HS-5 (cell line): ENCODE measurements around the gene LZTS2.

Experiments
- DNase-seq: peaks from one replicate; pipeline ENCODE4 v3.0.0-alpha.2; 2012; ENCODE audit warnings: low read depth

LZTS2 gene

GRCh38 chr10:100979791-100980272, 19.8 kb upstream of the LZTS2 start:
- DNase-seq, result no peak

- DNase-seq, result no peak
Measured at GRCh38 chr10:100980311-100980710, 19.3 kb upstream of the LZTS2 start.

DNA sequence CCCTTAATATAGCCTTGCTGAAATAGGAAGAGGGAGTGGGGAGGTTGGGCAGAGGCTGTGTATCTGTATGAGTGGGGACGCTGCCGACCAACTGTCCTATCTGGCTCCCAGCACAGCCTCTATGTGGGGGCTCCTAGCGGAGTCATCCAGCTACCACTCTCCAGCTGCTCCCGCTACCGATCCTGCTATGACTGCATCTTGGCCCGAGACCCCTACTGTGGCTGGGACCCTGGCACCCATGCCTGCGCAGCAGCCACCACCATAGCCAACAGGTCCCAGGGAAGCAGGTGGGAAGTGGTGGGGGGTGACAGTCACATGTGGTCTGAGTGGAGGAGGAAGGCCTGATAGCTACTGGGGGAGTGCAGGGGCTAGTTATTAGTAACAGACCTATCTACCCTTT, 18.9 kb upstream of the LZTS2 start:
- no peak for DNase-seq

DNA sequence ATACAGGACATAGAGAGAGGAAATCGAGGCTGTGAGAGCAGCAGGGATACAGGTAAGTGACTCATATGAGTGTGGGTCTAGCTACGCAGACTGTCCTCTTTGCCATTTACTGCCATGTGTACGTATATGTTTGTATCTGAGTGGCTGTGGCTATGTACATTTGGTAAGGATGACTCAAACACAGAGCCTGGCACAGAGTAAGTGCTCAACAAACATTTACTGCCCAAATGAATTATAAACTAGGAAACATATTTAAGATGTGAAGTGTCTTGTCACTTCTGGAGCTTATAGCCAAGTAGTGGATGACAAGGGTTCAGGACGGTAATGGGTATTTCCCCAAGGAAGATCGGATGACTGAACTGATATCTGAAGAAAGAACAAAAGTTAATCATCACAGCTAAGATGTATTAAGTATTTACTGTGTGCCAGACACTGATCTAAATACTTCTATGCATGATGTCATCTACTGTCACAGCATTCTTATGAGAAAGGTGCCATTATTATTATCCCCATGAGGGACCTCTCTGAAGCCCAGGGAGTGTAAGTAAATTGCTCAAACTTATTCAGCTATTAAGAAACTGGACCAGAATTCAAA, 18.3 kb upstream of the LZTS2 start:
- no peak for DNase-seq

DNA sequence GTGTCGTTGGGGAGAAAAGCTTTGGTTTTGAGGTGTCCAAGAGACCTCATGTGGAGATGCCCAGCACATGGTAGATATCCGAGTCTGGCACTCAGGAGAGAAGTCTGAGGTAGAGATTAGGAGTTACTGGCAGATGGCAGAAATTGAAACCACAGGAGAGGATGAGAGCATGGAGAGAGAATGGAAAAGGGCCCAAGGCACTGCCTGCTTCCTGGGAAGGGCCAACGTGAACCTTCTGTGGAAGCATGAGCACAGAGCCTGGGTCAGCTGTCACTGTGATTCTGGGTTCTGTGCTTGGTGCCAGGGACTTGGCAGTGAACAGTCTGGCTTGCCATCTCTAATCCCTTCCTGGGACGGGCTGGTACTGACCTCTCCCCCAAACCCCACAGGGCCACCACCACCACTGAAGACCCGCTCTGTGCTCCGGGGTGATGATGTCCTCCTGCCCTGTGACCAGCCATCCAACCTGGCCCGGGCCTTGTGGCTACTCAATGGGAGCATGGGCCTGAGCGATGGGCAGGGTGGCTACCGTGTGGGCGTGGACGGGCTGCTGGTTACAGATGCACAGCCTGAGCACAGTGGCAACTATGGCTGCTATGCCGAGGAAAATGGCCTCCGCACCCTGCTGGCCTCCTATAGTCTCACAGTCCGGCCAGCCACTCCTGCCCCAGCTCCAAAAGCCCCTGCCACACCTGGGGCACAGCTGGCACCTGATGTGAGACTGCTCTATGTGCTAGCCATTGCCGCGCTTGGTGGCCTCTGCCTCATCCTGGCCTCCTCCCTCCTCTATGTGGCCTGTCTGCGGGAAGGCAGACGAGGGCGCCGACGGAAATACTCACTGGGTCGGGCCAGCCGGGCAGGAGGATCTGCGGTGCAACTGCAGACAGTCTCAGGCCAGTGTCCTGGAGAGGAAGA, 16.4 kb upstream of the LZTS2 start:
- no peak for DNase-seq

DNA sequence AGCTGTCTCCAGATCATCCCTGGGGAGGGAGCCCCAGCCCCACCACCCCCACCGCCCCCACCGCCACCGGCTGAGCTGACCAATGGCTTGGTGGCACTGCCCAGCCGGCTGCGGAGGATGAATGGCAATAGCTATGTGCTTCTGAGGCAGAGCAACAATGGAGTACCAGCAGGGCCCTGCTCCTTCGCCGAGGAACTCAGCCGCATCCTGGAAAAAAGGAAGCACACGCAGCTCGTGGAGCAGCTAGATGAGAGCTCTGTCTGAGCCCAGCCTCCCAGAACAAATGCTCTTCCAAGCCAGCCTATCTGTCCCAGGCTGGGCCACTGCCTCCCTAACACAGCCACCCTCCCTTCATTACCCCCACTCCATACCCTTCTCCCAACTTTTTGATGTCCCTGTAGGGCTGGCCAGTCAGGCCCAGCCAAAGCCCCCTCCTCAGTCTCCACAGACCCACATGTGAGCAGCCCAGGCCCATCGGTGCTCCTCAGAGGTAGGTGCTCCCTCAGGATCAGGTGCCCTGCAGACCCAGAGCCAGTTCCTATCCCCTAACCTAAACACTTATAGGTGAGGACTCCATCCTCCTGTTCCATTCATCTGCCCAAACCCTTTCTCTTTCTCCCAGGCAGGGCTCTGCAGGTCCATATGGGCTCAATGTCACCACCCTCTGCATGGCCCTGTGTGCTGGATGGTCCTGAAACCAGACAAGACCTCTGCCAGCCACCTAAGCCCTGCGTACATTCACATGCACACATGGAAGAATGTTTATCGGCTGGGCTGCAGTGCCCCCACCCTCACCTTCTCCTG, 15.5 kb upstream of the LZTS2 start:
- DNase-seq, result no peak

DNA sequence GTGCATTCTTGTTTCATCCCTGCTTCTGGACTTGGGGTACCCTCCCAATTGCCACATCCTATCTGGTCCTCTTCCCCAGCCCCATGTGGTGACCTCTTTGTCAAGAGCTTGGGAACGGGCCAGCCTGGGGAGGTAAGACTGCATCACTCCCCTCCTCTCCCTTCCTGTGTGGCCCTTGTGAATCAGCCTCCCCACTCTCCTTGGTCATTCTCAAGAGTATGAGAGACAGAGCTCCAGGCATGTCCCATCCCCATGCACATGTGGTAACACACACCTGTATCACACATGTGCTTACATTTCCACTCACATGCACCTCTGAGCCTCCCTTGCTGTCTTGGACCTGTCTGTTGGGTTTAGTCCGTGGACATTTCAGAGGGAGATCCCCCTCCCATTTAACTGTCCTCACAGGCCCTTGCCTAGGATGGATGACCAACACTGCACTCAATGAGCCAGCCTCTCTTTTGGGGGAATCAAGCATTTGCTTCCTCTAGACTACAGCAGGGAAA, 14.9 kb upstream of the LZTS2 start:
- DNase-seq, result no peak

GRCh38 chr10:100985336-100985735, 14.3 kb upstream of the LZTS2 start:
- DNase-seq, result no peak

DNA sequence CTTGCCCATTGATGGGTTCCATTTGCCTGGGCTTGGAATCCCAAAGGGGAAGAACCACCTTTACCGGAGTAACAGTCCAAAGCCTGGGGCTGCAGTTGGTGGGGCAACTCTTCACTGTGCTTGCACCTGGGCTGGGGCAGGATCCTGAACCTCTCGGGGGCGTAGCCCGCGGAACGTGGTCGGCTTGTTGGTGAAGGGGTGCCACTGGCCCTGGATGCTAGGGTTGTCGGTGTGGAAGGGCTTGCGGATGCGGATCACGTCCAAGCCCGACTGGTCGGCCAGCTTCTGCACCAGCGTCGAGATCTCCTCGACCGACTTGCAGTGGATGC, 13.0 kb upstream of the LZTS2 start:
- no peak for DNase-seq

DNA sequence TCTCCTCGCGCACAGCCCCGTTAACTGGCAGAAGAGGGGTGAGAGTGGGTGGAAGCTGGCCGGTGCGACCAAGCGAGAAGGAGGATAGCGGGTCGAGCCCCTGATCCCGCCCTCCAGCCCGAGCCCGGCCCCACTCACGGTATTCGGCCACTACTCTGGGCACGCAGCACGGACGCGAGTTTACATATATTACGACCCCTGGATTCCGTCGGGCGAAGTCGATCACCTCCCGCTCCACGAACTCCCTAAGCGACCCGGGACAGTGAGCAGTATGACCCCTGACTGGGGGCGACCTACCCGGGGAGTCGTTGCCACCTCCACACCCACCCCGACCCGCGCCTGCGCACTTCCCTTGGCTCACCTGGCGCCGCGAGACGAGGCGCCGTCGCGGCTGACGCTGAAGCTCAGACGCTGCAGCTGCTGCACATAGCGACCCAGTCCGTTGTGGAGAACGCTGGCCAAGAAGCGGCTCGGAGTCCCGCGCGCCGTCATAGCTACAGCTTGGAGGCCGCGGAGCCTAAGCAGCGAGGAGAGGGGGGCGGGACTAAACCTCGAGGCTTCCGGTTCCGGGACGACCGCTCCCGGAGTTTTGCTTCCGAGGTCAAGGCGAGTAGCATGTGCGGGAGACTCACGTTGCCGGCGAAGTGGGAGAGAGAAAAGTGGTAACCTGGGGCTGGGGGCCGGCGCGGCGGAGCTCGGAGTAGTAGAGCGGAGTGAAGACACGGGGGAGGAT, 12.5 kb upstream of the LZTS2 start, which contains the start of the genes MRPL43 and TWNK:
Gene MRPL43 (minus strand): TSS at position 546 of the 733 bp plus-strand sequence. CDS start 54 bp downstream, at position 492.
Gene TWNK (plus strand): TSS at position 592 of the 733 bp plus-strand sequence. CDS start 668 bp downstream, outside the sequence.
- no peak for DNase-seq

GRCh38 chr10:100987685-100988049, 11.9 kb upstream of the LZTS2 start:
- DNase-seq, result no peak

GRCh38 chr10:100988166-100988565, 11.4 kb upstream of the LZTS2 start:
- DNase-seq, result no peak

DNA sequence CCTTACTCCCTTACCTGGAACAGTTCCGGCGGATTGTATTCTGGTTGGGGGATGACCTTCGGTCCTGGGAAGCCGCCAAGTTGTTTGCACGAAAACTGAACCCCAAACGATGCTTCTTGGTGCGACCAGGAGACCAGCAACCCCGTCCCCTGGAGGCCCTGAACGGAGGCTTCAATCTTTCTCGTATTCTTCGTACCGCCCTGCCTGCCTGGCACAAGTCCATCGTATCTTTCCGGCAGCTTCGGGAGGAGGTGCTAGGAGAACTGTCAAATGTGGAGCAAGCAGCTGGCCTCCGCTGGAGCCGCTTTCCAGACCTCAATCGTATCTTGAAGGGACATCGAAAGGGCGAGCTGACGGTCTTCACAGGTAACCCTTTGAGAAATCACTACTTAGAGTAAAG, 10.5 kb upstream of the LZTS2 start:
- no peak for DNase-seq

- DNase-seq, result no peak
Measured at GRCh38 chr10:100993986-100994708, 5.5 kb upstream of the LZTS2 start.

DNA sequence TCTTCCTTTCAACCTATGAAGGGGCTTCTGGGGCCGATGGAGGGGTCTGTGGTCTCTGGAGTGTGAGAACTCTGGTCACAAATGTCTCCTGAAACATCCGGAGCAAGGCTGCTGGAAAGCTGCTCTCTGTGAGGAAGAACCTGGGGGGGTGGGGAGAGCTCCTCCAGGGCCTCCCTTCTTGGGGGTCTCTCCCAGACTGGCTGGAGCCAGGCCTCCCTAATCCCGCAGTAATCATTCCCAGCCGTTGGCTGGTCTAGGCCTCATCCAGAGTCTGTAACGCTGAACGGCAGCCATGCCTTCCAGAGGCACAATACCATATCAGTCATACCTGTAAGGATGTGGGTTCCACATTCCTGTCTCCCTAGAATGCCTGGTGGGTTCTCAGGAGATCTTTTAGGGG, 4.4 kb upstream of the LZTS2 start:
- DNase-seq, result no peak

DNA sequence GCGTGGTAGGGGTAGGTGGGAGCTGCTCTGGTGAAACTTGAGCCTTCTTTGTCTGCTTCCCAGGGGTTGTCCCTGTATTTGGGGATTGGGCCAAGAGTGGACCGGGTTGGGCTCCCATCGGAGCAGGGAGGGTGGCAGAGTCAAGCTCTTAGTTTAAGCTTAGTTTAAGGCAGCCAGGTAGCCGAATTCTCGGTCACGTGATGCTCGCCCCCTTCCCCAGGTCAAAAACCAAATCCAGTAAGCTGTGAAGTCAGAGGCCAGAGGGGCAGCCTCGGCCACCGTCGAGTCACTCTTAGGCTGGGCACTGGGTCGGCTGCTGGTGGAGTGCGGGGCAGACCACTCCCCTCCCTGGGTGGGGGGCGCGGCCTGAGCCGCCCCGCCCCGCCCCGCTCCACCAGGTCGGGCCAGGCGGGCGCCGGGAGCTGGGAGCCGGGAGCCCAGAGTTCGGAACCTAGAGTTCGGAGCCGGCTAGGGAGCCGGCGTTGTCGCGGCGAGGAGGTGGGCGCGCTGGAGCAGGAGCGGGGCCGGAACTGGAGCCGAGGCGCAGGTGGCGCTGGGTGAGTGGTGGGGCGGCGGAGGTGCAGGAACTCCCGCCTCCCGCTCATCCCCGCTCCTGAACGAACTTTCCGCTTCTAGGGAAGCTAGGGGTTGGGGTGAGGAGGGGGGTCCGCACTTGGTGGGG, 2.8 kb upstream of the LZTS2 start:
- DNase-seq, result no peak

GRCh38 chr10:100997360-100998182, 2.0 kb upstream of the LZTS2 start:
- no peak for DNase-seq

- no peak for DNase-seq
Measured at GRCh38 chr10:100998183-100998990, 1.2 kb upstream of the LZTS2 start.
